Activated T-cell treated with anti-CD3 and anti-CD28 coated beads, Interleukin-2, amount 50 U/mL, for 1 hour (primary cell): ENCODE results near the gene CLTRN.
A peak's percentile ranks its signal among the peaks of the same experiment; 100 is the strongest.
"Not testable (repeated sequence)": the region's sequence is repeated elsewhere in the genome, so short reads cannot be mapped to it uniquely, and the experiment has no call there.

Source experiments
- DNase-seq: peaks from one replicate; pipeline ENCODE4 v3.0.0-alpha.2; 2020

CLTRN gene, protein sequence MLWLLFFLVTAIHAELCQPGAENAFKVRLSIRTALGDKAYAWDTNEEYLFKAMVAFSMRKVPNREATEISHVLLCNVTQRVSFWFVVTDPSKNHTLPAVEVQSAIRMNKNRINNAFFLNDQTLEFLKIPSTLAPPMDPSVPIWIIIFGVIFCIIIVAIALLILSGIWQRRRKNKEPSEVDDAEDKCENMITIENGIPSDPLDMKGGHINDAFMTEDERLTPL

DNA sequence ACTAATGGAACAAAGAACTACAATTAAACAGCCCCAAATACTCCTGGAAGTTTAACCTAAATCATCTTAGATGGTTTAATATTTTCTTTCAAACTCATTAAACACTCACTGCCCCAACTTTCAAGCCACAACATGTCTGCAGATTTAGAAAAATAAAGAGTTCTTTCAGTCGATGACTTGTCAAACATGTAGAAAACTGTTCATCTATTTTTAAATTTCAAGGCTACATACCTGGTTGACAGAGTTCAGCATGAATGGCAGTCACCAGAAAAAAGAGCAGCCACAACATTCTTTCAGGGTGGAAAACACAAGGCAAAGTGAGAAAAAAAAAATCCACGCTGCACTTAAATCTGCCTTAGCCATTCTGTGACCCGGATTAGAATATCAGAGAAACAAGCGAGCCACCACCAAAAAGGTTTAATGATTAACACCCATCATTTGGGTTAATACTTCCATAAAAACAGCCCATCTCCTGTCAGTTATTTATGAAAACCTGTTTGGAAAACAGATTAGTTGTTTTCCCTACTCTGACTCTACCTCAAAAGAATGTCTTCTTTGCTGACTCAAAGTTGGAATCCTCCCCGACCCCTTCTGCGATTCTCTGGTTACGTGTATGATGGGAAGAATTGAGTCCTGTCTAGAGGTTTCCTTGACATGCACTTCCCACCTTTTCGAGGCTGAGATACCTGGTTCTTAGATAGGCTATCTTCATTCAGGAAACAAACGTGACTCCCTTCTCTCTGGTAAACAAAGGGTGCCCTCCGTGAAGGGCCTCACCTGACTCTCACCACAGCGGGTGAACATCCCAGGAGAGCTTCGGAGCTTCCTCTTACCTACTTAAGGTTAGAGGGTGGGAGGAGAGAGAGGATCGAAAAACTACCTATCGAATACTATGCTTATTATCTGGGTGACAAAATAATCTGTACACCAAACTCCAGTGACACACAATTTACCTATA, at the start of gene CLTRN:
TSS of gene CLTRN (minus strand) at position 319 of the 958 bp plus-strand sequence. CDS start at position 289, 30 bp downstream.
- no peak for DNase-seq

DNA sequence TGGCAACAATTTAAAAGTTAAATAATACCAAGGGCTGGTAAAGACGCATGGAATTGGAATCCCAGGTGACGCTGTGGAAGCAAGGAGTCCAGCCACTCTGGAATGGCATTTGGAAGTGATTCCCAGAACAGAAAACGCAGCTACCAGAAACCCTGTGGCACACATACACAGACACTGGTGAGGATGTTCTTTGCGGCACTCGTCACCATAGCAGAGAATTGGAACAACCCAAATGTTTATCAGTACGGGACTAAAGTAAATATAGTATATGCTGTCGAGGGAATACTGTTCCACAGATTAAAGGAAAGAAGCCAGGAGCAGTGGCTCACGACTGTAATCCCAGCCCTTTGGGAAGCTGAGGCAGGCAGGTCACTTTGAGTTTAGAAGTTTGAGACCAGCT, 39.7 kb upstream of the CLTRN start:
- DNase-seq, result not testable (repeated sequence)

DNA sequence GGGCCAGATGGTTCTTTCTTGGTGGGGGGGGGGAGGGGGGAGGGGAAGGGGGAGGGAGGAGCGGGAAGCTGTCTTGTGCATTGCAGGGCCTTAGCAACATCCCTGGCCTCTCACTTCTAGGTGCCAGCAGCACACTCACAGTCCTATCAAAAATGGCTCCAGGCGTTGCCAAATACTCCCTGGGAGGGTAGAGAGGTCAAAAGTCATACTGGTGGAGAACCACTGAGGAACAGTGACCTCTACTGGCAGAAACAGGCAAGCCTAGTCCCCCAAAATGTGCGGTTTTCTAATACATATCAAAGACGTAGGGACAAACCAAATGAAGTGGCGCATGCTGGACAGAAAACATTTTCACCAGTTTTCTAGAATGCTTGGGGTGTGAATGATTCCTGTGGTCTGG, 39.2 kb upstream of the CLTRN start:
- not testable (repeated sequence) for DNase-seq

DNA sequence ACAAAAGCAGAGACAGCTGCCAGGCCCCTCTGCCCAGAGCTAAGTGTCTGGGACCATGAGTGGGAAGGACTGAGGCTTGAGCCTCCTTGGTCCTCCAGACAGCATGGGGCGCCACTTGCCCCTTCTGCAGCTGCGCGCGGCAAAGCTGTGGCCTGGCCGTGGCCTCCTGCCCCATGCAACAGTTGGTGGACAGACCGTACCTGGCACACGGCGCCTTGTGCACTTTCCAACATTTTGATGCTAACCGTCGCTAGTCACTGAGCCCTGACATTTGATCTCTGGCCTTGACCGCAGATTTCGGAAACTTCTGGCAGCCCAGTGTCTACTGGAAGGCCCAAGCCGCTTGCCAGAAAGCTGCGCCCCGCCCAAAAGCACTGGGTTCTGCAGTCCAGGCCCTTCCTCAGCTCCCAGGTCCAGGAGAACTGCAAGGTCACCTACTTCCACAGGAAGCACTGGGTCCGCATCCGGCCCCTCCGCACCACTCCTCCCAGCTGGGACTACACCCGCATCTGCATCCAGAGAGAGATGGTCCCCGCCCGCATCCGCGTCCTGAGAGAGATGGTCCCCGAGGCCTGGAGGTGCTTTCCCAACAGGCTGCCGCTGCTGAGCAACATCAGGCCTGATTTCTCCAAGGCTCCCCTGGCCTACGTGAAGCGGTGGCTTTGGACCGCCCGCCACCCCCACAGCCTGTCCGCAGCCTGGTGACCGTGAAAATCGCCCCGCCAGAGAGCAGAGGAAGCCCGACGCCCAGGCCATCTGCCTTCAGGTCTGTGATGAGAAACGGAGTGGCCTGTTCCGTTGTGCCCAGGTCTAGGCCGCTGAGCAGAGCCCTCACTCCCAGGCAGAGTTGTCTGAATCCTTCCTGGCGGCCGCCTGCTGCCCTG, 38.1 kb upstream of the CLTRN start:
- no peak for DNase-seq

DNA sequence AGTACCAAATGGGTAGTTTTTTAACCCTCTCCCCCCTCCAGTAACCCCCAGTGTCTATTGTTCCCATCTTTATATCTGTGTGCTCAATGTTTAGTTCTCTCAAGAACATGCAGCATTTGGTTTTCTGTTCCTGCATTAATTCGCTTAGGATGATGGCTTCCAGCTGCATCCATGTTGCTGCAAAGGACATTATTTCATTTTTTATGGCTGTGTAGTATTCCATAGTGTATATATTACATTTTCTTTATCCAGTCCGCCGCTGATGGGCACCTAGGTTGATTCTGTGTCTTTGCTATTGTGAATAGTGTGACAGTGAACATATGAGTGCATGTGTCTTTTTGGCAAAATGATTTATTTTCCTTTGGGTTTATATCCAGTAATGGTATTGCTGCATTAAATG, 31.9 kb upstream of the CLTRN start:
- no peak for DNase-seq

DNA sequence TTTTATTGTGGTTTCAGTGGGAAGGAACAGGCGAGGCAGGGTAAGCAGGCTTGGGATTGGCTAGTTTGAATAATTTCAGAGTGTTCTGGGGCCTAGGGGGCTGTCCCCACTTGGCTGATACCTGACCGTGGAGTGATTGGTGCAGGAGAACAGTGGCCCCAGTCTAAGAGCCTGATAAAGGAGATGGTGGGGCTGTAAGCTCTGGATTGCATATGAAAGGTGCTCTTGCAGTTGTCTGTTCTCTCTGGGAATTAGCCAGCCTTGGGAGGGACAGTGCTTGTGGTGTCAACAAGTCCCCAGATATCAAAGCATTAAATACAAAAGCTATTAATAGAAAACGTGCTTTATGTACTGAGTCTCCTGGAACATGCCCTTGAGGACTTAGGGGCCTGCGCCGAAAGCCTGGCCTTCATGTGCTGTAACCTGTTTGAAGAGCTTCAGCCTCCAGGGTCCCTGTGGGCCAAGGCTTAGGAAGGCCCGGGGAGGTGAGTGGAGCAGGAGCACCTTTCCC, 30.4 kb upstream of the CLTRN start:
- no peak for DNase-seq

DNA sequence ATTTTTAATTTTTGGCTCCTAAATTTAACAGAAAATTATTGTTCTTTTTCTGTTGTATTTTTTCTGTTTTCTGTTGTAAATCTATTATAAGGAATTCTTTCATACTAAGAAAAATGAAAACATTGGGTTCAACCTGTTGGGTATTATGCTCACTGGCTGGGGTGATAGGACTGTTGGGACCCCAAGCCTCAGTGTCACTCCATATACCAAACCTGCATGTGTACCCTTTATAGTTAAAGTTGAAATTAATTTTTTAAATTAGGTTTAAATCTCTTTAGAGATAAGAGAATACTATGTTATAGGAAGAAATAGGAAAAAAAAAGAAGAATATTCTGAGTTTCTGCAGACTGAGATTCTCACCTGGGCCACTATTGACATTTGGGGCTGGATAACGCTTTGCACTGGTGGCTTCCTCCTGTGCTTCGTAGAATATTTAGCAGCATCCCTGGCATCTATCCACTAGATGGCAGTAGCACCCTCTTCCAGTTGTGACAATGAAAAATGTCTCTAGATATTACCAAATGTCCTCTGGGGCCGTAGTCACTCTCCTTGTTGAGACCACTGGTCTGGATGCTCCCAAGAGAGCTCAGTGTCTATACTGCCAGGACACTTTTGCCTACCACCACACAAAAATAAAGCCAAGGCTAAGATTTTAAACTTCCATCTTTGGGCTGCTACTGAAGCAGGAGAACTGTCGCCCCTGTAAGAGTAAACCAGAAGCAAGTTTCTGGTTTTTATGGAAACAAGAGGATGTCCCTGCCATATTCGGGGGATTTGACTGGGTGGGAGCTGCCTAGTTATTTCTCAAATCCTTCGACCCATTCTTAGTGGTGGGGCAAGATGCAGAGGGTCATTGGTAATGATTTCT, 22.4 kb upstream of the CLTRN start:
- DNase-seq, result peak; percentile 46

DNA sequence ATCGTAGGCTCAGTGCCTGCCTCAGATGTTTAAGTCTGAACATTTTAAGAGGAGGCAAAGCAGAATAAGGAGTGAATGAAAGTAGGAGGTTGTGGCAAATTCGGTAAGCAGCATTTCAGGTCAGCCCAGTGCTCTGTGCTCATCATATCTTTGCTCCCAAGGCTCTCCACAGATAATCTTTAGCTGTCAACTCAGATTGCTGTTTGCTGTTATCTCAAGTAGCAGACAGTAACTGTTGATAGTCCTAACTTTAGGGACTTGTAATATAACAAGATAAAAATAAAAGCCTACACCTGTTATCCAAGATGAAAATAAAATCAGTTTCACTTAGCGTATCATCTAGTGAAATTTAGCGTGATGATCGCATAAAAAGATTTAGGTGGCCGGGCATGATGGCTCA, 18.6 kb upstream of the CLTRN start:
- no peak for DNase-seq

DNA sequence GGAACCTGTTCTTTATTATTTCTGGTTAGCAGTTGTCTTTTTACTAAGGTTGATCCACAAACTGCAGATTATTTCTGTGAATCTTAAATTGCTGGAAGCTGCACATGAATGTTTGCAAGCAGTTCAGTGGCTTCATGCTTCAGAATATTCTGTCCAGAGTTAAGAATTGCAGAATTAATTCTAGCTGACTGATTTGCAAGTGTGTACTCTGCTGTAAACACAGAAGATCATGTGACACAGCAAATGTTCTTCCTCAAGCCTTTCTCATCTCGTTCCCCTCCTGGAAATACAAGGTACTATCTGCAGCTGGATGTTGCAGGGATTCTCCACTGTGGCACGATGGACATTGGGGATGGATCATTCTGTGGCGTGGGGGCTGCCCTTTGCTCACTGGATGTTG, 16.8 kb upstream of the CLTRN start:
- no peak for DNase-seq

DNA sequence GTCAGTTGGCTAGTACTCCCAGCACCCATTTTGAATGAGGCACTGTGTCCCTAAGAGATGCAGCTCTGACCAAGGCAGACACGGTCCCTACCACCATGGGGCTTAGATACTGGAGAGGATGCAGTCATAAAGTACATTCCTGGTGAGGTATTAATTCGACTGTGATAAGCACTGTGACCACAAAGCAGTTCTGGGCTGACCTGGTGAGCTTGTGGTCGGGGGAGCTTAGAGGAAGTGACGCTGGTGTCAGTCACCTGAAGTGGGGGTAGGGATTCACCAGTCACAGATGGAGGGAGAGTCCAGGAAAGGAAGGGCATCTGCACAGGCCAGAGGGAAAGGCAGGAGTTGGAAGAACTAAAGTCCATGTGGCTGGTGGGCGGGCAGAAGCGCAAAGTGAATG, 15.8 kb upstream of the CLTRN start:
- DNase-seq, result no peak

DNA sequence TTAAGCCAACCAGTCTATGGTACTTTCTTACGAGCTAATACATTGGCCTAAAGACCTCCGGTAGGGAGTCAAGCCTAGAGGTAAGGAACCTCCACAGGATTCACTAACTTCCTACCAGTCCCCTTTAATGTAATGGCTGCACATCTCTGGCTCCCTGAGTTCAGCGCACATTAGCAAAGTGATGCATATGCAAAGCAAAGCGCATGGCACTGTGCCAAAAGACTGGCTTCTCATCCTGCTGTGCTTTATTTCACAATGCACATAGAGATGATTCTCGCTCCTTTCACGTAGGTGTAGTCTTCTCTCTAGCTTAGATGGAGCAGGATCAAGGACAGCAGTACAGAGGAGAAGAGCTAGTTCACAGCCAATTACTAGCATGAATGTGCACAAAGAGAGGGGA, 14.6 kb upstream of the CLTRN start:
- no peak for DNase-seq

DNA sequence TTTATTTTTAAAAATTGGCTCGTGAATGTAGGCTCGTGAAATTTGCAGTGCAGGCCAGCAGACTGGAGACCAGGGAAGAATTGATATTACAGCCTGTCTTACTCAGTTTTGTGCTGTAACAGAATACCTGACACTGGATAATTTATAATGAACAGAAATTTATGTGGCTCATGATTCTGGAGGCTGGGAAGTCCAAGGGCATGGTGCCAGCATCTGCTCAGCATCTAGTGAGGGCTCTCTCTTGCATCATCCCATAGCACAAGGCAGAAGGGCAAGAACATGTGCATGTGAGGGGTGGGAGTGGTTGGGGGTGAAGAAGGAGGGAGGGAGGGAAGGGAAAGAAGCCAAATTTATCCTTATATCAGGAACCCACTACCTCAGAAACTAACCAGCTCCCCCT, 13.7 kb upstream of the CLTRN start:
- no peak for DNase-seq

DNA sequence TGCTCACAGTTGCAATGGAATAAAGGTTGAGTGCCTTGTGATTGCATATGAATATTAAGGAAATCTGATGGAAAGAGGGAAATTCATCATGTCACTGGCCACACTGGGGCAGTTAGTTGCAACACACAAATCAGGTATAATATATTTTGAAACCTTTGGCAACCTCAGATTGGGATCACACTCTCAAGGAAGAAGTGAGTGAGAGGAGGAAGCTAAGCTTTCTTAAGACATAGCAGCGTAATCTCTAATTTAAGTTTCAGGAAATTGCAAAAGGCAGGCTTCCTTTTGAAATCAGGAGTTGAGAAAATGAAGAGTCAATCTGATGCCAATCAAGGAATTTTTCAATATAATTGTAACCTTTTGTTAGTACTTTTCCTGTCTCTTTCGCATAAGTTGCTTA, 12.3 kb upstream of the CLTRN start:
- no peak for DNase-seq

DNA sequence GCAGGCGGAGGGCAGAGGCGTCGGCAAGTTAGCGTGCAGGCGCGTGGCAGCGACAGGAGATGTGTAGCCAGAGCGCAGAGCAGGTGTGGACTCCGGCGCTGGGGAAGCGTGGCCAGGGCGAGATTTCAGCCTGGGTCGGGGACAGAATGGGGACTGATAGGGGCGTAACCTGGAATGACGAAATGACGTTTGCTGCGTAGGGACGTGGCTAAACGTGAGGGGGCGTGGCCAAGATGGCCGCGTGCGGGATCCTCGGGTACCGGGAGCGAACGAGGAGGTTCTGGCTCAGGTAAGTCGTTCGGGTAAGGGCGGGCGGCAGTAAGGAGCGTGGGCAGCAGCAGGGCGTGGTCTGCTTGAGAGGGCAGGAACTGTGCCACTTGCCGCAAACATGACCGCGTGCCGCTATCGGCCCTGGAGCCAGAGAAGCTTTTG, 10.9 kb upstream of the CLTRN start:
- peak; percentile 90 for DNase-seq

DNA sequence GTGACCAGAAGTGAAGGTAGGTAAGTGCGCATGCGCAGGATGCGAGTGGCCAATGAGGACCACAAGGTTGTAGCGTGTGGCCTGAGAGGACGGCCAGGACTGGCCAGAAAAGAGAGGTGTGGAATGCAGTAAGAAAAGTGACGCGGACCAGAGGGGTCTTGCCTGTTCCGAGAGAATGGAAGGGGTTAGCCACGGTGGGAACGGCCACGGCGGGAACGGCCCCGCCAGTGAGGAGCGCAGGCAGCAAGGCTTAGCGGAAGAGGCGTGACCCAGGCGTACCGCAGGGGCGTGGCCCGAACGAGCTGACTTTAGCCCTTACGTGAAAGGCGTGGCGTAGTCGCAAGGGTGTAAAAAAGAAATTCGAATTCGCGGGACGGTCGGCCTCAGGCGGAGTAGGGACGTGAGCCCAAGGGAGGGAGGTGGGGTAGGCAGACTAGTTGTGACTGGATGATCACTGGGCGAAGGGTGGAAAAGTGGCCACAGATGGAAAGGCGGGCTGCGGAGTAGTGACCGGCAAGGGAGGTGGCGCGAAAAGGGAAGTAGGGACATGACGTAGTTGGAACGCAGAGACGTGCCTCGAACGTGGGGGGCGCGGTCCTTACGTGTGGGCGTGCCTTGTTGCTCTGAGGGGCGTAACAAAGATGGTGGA, 10.4 kb upstream of the CLTRN start:
- peak; percentile 92 for DNase-seq

DNA sequence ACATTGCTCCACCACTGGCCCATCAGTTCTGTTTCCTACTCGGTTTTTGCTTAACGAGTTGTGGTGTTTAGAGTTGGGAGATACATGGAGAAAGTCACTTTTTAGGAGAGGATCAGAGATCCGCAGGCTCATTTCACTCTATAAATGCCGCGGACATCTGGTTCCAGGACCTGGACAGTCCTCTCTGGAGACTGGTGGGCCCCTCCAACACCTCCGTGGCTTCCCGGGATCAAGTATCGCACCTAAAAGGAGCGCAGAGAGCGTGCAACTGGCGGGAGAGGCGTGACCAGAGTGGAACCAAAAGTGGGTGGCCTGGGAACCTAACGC, 9.9 kb upstream of the CLTRN start:
- DNase-seq, result no peak

DNA sequence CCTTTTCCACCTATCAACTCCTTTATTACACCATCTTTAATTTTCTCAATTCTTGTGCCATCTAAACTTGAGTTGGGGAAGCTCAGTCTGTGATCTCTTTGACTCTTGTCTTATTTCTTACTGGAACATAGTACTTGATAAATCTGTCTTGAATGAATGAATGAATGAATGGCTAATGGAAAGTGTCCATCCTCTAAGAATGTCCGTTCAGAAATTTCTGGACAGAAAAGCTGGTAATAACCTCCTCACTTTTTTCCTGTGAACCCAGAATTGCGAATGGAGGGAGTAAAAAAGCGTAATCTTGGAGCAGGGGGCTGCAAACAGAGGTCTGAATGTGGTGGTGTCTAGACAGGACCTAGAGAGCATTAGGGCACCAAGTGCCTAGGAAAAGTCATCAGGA, 9.4 kb upstream of the CLTRN start:
- no peak for DNase-seq

DNA sequence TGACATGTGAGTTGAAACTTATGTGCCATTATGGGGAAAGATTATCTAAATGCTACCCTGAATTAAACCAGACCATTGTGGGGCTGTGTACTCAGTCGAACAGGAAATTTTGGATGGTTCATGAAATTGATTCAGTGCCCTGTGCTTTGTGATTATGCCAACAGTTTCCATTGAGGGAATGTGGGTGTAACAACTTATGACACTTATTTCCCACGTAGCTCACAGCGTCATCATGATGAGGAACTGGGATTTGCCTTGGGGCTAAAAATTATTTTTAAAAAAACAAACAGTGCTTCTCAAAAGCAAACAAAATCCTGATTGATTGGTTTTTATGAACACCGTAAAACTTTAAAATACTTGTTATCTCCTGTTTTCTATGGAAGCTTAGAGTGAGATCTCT, 8.3 kb upstream of the CLTRN start:
- DNase-seq, result no peak

DNA sequence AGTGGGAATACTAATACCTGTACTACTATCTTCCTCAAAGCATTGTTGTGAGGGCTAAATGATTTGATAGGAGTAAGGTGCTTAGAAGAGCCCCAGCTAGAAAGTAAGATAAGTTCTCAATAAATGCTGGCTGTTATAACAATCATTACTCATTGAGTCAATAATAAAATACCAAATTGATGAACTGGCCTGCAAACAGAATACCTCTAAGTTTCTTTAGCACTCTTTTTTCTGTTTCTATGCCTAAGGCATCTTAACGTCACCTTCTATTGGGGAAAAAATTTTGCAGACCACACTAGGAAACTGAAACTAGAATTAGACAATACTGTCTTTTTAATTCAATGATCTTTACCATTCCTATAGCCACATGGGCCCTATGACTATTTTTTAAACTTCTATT, 1.2 kb downstream of the CLTRN start:
- no peak for DNase-seq

DNA sequence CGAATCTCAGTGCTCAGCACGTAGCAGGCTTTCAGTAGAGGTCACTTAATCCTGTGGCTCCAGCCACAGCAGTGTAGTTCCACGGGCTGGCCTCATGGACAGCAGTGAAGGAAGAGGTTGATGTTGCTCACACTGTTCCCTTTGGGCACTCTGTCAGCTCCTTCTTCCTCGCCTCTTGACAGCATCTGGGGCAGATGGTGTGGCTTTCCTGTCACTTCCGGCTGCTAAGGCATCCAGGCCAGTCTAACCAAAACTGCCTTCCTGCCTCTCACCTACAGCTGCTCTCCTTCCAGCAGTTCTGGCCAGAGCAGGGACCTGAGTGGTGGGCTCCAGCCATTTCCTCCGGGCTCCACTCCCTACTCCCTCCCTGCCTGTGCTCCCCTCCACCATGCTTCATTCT, 9.8 kb downstream of the CLTRN start:
- DNase-seq, result not testable (repeated sequence)

DNA sequence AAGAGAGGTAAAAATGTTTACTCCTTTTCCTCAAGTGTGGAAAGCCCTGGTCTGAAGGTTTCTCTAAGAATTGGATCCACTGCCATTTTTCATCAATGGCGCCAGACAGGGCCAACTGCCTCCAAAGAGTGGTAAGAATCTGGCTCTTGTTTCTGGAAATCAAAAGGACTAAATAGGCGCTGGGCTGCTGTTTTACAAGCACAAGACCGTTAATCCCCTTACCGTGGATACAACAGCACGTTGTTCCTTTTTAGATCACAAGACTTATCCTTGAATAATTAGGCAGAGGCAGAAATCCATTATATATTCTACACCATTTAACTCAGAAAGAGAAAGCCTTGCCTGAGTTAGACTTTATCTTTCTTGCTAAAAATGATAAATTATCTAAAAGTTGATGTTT, 10.6 kb downstream of the CLTRN start:
- no peak for DNase-seq

DNA sequence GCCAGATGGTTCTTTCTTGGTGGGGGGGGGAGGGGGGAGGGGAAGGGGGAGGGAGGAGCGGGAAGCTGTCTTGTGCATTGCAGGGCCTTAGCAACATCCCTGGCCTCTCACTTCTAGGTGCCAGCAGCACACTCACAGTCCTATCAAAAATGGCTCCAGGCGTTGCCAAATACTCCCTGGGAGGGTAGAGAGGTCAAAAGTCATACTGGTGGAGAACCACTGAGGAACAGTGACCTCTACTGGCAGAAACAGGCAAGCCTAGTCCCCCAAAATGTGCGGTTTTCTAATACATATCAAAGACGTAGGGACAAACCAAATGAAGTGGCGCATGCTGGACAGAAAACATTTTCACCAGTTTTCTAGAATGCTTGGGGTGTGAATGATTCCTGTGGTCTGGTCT, 17.1 kb downstream of the CLTRN start:
- not testable (repeated sequence) for DNase-seq
